Measurements from ENCODE around the gene LDLRAD3. TPM values are rescaled to one million over a fixed set of nuclear protein-coding genes. Genes with fewer than 3 reads are reported as not detected.

The LDLRAD3 gene
- total RNA-seq, 3 donors from 2014 or later (not counting 1 experiment from before 2014, with no cell fraction given) = 1.0 to 1.5 (median 1.2) TPM

DNA sequence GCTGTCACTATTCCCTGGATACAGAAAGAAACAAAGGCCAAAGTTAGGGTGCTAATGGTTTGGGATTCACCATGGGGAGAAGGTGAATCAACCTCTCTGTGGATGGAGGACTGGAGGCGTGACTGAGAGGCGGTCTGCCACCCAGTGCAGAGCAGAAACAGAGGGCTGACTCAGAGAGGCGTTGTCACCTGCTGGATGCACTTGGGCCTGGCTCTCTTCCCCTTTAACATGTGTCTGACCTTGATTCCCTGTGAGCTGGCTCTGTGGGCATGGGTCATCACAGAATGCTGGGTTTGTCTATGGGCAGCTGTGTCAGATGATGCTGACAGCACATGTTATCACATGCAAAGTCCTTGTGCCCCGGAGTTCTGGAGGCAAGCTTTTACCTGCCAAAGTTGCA is 75.9 kb downstream of the LDLRAD3 start:
- Mint-ChIP-seq H3K4me1 (no peaks in the 10 kb centered on the region), H3K36me3 (no peaks in the 10 kb centered on the region), H3K27me3 (ENCODE audit: low read depth in 2 of 2) (peaks cover 0 to 37% of the 10 kb centered on the region in 2 donors), H3K4me3 (no peak overlapping the region), H3K27ac (no peak overlapping the region), H3K9me3 (no peaks in the 10 kb centered on the region)
- TF ChIP-seq, protein P1, sequence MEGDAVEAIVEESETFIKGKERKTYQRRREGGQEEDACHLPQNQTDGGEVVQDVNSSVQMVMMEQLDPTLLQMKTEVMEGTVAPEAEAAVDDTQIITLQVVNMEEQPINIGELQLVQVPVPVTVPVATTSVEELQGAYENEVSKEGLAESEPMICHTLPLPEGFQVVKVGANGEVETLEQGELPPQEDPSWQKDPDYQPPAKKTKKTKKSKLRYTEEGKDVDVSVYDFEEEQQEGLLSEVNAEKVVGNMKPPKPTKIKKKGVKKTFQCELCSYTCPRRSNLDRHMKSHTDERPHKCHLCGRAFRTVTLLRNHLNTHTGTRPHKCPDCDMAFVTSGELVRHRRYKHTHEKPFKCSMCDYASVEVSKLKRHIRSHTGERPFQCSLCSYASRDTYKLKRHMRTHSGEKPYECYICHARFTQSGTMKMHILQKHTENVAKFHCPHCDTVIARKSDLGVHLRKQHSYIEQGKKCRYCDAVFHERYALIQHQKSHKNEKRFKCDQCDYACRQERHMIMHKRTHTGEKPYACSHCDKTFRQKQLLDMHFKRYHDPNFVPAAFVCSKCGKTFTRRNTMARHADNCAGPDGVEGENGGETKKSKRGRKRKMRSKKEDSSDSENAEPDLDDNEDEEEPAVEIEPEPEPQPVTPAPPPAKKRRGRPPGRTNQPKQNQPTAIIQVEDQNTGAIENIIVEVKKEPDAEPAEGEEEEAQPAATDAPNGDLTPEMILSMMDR (IDR thresholded peaks at IDR 0.05) = no peak
- no peaks in the 10 kb centered on the region for H3K9me3 ChIP-seq (ENCODE audit: control insufficient read depth, insufficient read depth, low read length)
- H3K4me1 ChIP-seq (ENCODE audit: control insufficient read depth, insufficient read depth, low read length) = no peaks in the 10 kb centered on the region
- no peak overlapping the region for H3K4me3 ChIP-seq (ENCODE audit: low read length)
- no peak overlapping the region for H3K27ac ChIP-seq (ENCODE audit: low read length)
- H3K27me3 ChIP-seq (ENCODE audit: control insufficient read depth, insufficient read depth, low read length) = no peaks in the 10 kb centered on the region
- H3K36me3 ChIP-seq (ENCODE audit: control insufficient read depth, insufficient read depth, low read length) = no peaks in the 10 kb centered on the region
- intact Hi-C loops (cut with micrococcal nuclease) = no loop called here
- no peak for ATAC-seq
- DNase-seq = no peak
- WGBS (ENCODE audit: insufficient coverage) = 90% methylated on average over 4 of the region's 4 CpGs

DNA sequence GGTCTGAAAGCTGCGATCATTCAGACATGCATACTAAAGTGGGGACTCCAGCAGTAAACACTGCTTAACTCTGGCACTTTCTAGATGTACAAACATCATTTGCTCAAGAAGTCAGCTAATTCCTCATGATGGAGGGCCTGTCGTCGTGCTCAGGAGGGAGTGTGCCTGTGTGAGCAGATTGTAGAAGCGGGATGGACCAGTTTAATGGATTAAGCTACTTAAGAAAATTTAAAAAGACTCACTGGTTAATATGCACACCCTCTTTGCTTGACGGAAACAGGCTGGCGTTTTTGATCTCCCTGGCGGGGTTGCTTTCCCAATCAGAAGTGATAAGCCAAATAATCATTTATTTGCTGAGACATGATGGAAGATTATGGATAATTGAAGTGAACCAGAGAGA is 79.0 kb downstream of the LDLRAD3 start:
- H3K4me3 Mint-ChIP-seq = no peak overlapping the region
- Histone ChIP-seq H3K4me1 (ENCODE audit: control insufficient read depth, insufficient read depth, low read length) (no peaks in the 10 kb centered on the region), H3K9me3 (ENCODE audit: control insufficient read depth, insufficient read depth, low read length) (no peaks in the 10 kb centered on the region), H3K36me3 (ENCODE audit: control insufficient read depth, insufficient read depth, low read length) (no peaks in the 10 kb centered on the region), H3K27ac (ENCODE audit: low read length) (no peak overlapping the region), H3K27me3 (ENCODE audit: control insufficient read depth, insufficient read depth, low read length) (no peaks in the 10 kb centered on the region), H3K4me3 (ENCODE audit: low read length) (no peak overlapping the region)
- no peak overlapping the region for H3K27ac Mint-ChIP-seq
- intact Hi-C loops (cut with micrococcal nuclease) = no loop called here
- H3K9me3 Mint-ChIP-seq = no peaks in the 10 kb centered on the region
- H3K27me3 Mint-ChIP-seq (ENCODE audit: low read depth in 2 of 2) = peaks cover 0 to 39% of the 10 kb centered on the region in 2 donors
- TF ChIP-seq, protein P1 (IDR thresholded peaks at IDR 0.05) = no peak
- no peaks in the 10 kb centered on the region for H3K4me1 Mint-ChIP-seq
- ATAC-seq (no peak), DNase-seq (no peak)
- WGBS (ENCODE audit: insufficient coverage) = 94% methylated on average over 7 of the region's 7 CpGs
- no peaks in the 10 kb centered on the region for H3K36me3 Mint-ChIP-seq

DNA sequence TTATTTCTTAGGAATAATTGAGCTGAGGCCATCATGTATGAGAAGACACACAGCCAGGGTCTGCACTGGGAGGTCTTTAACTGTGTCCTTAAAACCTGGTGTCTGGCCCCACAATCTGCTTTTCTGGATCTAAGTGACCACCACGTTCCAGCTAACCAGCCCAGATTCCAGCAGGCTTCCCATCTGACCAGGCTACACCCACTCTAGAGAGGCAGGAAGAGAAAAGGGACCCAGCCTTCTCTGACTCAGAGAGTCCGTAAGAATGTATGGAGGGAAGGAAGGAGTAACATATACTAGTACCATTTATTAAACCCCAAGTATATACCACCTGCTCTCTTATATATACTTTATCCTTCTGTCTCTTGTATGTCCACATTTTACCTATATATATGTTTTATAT is 80.1 kb downstream of the LDLRAD3 start:
- no peak overlapping the region for H3K27ac Mint-ChIP-seq
- no peaks in the 10 kb centered on the region for H3K9me3 Mint-ChIP-seq
- TF ChIP-seq, protein P1 (IDR thresholded peaks at IDR 0.05) = no peak

DNA sequence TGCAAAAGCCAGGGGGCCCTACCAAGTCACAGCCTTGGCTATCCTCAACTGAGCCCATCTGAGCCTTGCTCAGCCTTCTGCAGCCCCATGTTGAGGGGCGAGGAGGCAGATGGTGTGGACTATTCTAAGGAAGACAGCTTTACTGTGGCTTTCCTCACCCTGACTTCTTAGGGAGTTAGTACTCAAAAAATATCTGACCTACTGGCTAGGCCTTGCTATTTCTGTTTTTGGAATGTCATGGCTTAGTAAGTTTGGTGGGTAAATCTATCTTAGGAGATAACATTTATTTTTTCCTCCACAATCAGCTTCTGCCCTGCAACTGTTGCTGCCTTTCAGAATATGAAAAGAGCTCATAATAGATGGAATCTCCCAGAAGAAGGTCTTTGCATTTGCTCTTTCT is 80.9 kb downstream of the LDLRAD3 start:
- DNase-seq = no peak

More for the DNA sequence above, 80.1 kb downstream of the LDLRAD3 start:
- no peaks in the 10 kb centered on the region for H3K4me1 ChIP-seq (ENCODE audit: control insufficient read depth, insufficient read depth, low read length)
- WGBS (ENCODE audit: insufficient coverage) = 86% methylated on average over 1 of the region's 2 CpGs
- no peaks in the 10 kb centered on the region for H3K36me3 Mint-ChIP-seq
- ATAC-seq = no peak
- no peaks in the 10 kb centered on the region for H3K27me3 ChIP-seq (ENCODE audit: control insufficient read depth, insufficient read depth, low read length)
- DNase-seq = no peak
- H3K4me3 ChIP-seq (ENCODE audit: low read length) = no peak overlapping the region
- intact Hi-C loops (cut with micrococcal nuclease) = no loop called here
- H3K9me3 ChIP-seq (ENCODE audit: control insufficient read depth, insufficient read depth, low read length) = no peaks in the 10 kb centered on the region
- H3K36me3 ChIP-seq (ENCODE audit: control insufficient read depth, insufficient read depth, low read length) = no peaks in the 10 kb centered on the region
- no peak overlapping the region for H3K4me3 Mint-ChIP-seq
- H3K27me3 Mint-ChIP-seq (ENCODE audit: low read depth in 2 of 2) = peaks cover 0 to 31% of the 10 kb centered on the region in 2 donors
- H3K27ac ChIP-seq (ENCODE audit: low read length) = no peak overlapping the region
- H3K4me1 Mint-ChIP-seq = no peaks in the 10 kb centered on the region

More for the DNA sequence above, 80.9 kb downstream of the LDLRAD3 start:
- ATAC-seq = no peak
- Mint-ChIP-seq H3K4me3 (no peak overlapping the region), H3K27ac (no peak overlapping the region), H3K27me3 (ENCODE audit: low read depth in 2 of 2) (peaks cover 0 to 24% of the 10 kb centered on the region in 2 donors), H3K36me3 (no peaks in the 10 kb centered on the region), H3K4me1 (no peaks in the 10 kb centered on the region), H3K9me3 (no peaks in the 10 kb centered on the region)
- TF ChIP-seq, protein P1 (IDR thresholded peaks at IDR 0.05) = no peak
- Histone ChIP-seq H3K27ac (ENCODE audit: low read length) (no peak overlapping the region), H3K27me3 (ENCODE audit: control insufficient read depth, insufficient read depth, low read length) (no peaks in the 10 kb centered on the region), H3K4me3 (ENCODE audit: low read length) (no peak overlapping the region), H3K9me3 (ENCODE audit: control insufficient read depth, insufficient read depth, low read length) (no peaks in the 10 kb centered on the region), H3K4me1 (ENCODE audit: control insufficient read depth, insufficient read depth, low read length) (no peaks in the 10 kb centered on the region), H3K36me3 (ENCODE audit: control insufficient read depth, insufficient read depth, low read length) (no peaks in the 10 kb centered on the region)
- 86% methylated on average over 1 of the region's 1 CpG for WGBS (ENCODE audit: insufficient coverage)
- intact Hi-C loops (cut with micrococcal nuclease) = no loop called here

Measured in natural killer cell (primary cell).